GM06990 (cell line): Measurements from ENCODE around the gene ATP11A.

ENCODE experiments used
- DNase-seq: peaks from one replicate; pipeline ENCODE4 v3.0.0-alpha.2; 2011; ENCODE audit not compliant: insufficient read length; ENCODE audit errors: extremely low read depth
- H3K27me3 ChIP-seq: replicated peaks from 2 replicates; pipeline ENCODE4 v1.6.0; 2011; ENCODE audit warnings: low read length; ENCODE audit not compliant: control insufficient read depth, insufficient read depth
- H3K36me3 ChIP-seq: 2 replicates; pipeline ENCODE4 v1.5.1; 2011; ENCODE audit warnings: low read length; ENCODE audit not compliant: control insufficient read depth, insufficient read depth
- H3K4me3 ChIP-seq: replicated peaks from 2 replicates; pipeline ENCODE4 v1.5.1; 2011; ENCODE audit warnings: low read depth, mild to moderate bottlenecking, control low read depth, low read length
- TF ChIP-seq, protein P1 (sequence below): IDR thresholded peaks from 2 replicates; pipeline ENCODE4 v1.5.1; 2011; ENCODE audit warnings: low read length, control low read depth, mild to moderate bottlenecking, inconsistent platforms; ENCODE audit not compliant: insufficient read depth, poor library complexity, severe bottlenecking

The ATP11A gene

GRCh38 chr13:112897603-112897955, 207.7 kb downstream of the ATP11A start:
- Histone ChIP-seq H3K36me3 (no peaks in the 10 kb centered on the region), H3K27me3 (no peaks in the 10 kb centered on the region), H3K4me3 (no peak overlapping the region)
- DNase-seq: no peak
- TF ChIP-seq, protein P1, sequence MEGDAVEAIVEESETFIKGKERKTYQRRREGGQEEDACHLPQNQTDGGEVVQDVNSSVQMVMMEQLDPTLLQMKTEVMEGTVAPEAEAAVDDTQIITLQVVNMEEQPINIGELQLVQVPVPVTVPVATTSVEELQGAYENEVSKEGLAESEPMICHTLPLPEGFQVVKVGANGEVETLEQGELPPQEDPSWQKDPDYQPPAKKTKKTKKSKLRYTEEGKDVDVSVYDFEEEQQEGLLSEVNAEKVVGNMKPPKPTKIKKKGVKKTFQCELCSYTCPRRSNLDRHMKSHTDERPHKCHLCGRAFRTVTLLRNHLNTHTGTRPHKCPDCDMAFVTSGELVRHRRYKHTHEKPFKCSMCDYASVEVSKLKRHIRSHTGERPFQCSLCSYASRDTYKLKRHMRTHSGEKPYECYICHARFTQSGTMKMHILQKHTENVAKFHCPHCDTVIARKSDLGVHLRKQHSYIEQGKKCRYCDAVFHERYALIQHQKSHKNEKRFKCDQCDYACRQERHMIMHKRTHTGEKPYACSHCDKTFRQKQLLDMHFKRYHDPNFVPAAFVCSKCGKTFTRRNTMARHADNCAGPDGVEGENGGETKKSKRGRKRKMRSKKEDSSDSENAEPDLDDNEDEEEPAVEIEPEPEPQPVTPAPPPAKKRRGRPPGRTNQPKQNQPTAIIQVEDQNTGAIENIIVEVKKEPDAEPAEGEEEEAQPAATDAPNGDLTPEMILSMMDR: no peak

- TF ChIP-seq, protein P1: no peak
- no peaks in the 10 kb centered on the region for H3K36me3 ChIP-seq
- no peaks in the 10 kb centered on the region for H3K27me3 ChIP-seq
- H3K4me3 ChIP-seq: no peak overlapping the region
- no peak for DNase-seq
Measured at GRCh38 chr13:112897956-112898620, 208.2 kb downstream of the ATP11A start.

- TF ChIP-seq, protein P1: no peak
- Histone ChIP-seq H3K27me3 (no peaks in the 10 kb centered on the region), H3K36me3 (no peaks in the 10 kb centered on the region), H3K4me3 (no peak overlapping the region)
- DNase-seq: no peak
Measured at GRCh38 chr13:112898621-112899280, 208.9 kb downstream of the ATP11A start.

- TF ChIP-seq, protein P1: no peak
- no peak for DNase-seq
- H3K36me3 ChIP-seq: no peaks in the 10 kb centered on the region
- no peaks in the 10 kb centered on the region for H3K27me3 ChIP-seq
- H3K4me3 ChIP-seq: no peak overlapping the region
Measured at GRCh38 chr13:112899281-112900225, 209.7 kb downstream of the ATP11A start.

DNA sequence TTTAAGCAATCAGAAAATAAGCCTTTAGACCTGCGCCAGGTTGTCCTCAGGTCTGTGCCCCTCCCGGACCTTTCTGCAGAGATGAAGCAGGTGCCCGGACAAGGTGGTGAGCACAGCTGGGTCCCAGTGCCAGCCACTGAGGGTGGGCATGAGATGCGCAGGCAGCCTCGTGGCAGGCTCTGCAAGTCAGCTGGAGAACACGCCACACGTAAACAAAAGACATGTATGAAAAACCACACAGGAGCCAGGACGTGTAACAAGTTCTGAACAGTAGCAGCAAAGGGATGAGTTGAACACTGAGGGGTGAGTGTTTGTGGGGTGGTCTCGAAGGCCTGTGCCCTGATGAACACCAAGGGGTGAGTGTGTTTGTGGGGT, 210.4 kb downstream of the ATP11A start:
- TF ChIP-seq, protein P1: no peak
- no peak for DNase-seq
- no peaks in the 10 kb centered on the region for H3K36me3 ChIP-seq
- no peaks in the 10 kb centered on the region for H3K27me3 ChIP-seq
- H3K4me3 ChIP-seq: no peak overlapping the region
